ENCODE data around the gene PPP2R2D.

DNA sequence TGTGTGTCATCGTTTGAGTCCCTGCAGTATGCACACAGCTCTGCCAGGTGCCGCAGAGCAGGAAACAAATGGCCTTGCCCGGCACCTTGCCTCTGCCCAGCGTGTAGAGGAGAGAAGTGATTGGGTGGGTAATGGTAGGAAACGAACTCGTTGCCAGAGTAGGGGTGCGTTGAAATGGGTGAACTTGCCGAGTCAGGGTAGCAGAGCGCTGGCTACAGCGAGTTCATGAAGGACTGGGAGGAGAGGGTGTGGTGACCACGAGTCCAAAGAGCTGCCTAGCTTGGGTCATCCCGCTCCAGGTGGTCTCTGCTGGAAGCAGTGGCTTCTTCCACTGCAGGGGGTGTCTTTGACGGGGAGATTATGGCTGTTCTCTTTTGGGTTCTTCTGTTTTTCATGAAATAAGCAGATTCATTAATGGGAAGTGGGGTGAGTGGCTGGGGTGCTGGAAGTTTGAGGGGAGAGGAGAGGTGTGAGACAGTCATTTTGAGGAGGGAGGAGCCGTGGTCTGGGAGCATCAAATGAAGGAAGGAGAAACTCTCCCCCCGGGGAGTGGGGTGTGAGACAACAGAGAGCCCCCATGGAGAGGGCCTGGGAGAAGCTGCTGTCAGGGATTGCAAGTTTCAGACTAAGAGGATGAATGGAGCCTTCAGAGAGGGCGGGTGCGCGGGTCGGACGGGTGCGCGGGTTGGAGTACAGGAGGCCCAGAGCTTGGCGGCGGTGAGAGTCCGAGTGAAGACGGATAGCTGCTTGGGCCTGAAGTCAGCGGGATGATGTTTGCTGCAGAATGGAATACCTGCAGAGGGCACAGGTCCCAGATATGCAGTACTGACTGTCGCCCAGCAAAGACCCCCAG, 26.2 kb downstream of the PPP2R2D start:
- no peak for TF ChIP-seq YY1 (IDR thresholded peaks at IDR 0.05; ENCODE audit: insufficient read depth, insufficient read length)
- no peak for TF ChIP-seq ZNF274 (IDR thresholded peaks at IDR 0.05; ENCODE audit: low read depth, low read length)

All from NT2/D1 (cell line).